K562 (cell line): ENCODE data around the gene ROBO1. TPM values are rescaled to one million over a fixed set of nuclear protein-coding genes. Genes with fewer than 3 reads are reported as not detected.

Source experiments
- ATAC-seq: fragments of 200-7000 bp; cut with Tn5 transposase; 3 replicates; pipeline ENCODE4 v1.9.1; 2020; ENCODE audit warnings: moderate library complexity
- BruUV-seq: library from RNA; stranded (reverse); fragments of 400-500 nt; replicated peaks from 2 replicates; lab custom pipeline; 2021; lab: Mats Ljungman, UMichigan
- CTCF ChIA-PET: fragments of 300-600 bp; formaldehyde crosslinking; extraction: SDS; loops from one replicate; lab custom pipeline; 2021; ENCODE audit warnings: low intra/inter-chr PET ratio; lab: Yijun Ruan, JAX
- POLR2A ChIA-PET: fragments of 300-600, 350-650 bp; sonication (Branson Sonifier 250); formaldehyde crosslinking; extraction: SDS; loops from one replicate; lab custom pipeline; 2021; ENCODE audit warnings: antibody characterized with exemption, inconsistent platforms; lab: Yijun Ruan, JAX
- DNase-seq, 4 experiments: peaks; one replicate each; pipeline versions ENCODE4 v3.0.0 to v3.0.0-alpha.2; 2011 to 2018; ENCODE audit warnings: low spot score in 3 of 4, mixed read lengths in 3 of 4; ENCODE audit errors: extremely low read depth in 1 of 4
- FAIRE-seq: peaks from 2 replicates; lab custom pipeline; 2011; peaks lifted over from hg19 to GRCh38; lab: Jason Lieb, UNC
- H2AFZ ChIP-seq: 2 replicates; pipeline ENCODE4 v1.6.0; 2011; ENCODE audit warnings: low read depth, low read length, control low read depth, inconsistent platforms
- H3K27ac ChIP-seq: fragments of 200-600 bp; 3 replicates; pipeline ENCODE4 v1.8.0; 2011; ENCODE audit warnings: low read depth, mild to moderate bottlenecking, control low read depth, inconsistent platforms, low read length, moderate library complexity, mixed read lengths; ENCODE audit errors: extremely low read depth
- H3K27me3 ChIP-seq, 2 experiments: fragments of 300-600 bp in 1 of 2; 2 replicates in 1 of 2; 3 replicates in 1 of 2; pipeline versions ENCODE4 v1.6.0 to v1.8.0; 2011; ENCODE audit warnings: inconsistent platforms in 2 of 2, low read length in 2 of 2, mild to moderate bottlenecking in 1 of 2, mixed read lengths in 1 of 2, moderate library complexity in 1 of 2; ENCODE audit not compliant: control insufficient read depth in 2 of 2, insufficient read depth in 2 of 2
- H3K36me3 ChIP-seq: fragments of 300-600 bp; 3 replicates; pipeline ENCODE4 v1.8.0; 2011; ENCODE audit warnings: mild to moderate bottlenecking, low read length, inconsistent platforms; ENCODE audit not compliant: control insufficient read depth, insufficient read depth
- H3K4me1 ChIP-seq, 2 experiments: fragments of 200-600 bp in 1 of 2; replicated peaks in 1 of 2; 2 replicates in 1 of 2; 3 replicates in 1 of 2; pipeline versions ENCODE4 v1.5.1 to v1.8.0; 2011; ENCODE audit warnings: inconsistent platforms in 2 of 2, low read length in 2 of 2, mild to moderate bottlenecking in 1 of 2, mixed read lengths in 1 of 2, moderate library complexity in 1 of 2; ENCODE audit not compliant: control insufficient read depth in 2 of 2, insufficient read depth in 2 of 2
- H3K4me2 ChIP-seq: 2 replicates; pipeline ENCODE4 v1.6.1; 2011; ENCODE audit warnings: low read length, control low read depth, inconsistent platforms, mixed read lengths; ENCODE audit not compliant: insufficient read depth
- H3K4me3 ChIP-seq: fragments of 200-600 bp; sonication (generic), shearing (Covaris generic); 2 replicates; pipeline ENCODE4 v1.5.1; 2016; ENCODE audit warnings: control low read depth, inconsistent platforms
- H3K79me2 ChIP-seq: fragments of 200-600 bp; 3 replicates; pipeline ENCODE4 v1.8.0; 2011; ENCODE audit warnings: low read length, inconsistent platforms; ENCODE audit not compliant: control insufficient read depth, insufficient read depth
- H3K9ac ChIP-seq, 2 experiments: 2 replicates each; pipeline versions ENCODE4 v1.6.0 to v1.6.1; 2011; ENCODE audit warnings: low read depth in 2 of 2, low read length in 2 of 2, control low read depth in 1 of 2, inconsistent platforms in 1 of 2, mild to moderate bottlenecking in 1 of 2, mixed read lengths in 1 of 2; ENCODE audit not compliant: insufficient read depth in 1 of 2
- H3K9me1 ChIP-seq: one replicate; pipeline ENCODE4 v1.6.0; 2011; ENCODE audit warnings: inconsistent platforms, mild to moderate bottlenecking, low read length, moderate library complexity; ENCODE audit not compliant: control insufficient read depth, insufficient read depth
- H3K9me3 ChIP-seq: replicated peaks from 2 replicates; pipeline ENCODE4 v1.5.1; 2011; ENCODE audit warnings: low read depth, low read length, inconsistent platforms; ENCODE audit not compliant: control insufficient read depth, insufficient read depth
- H4K20me1 ChIP-seq: replicated peaks from 2 replicates; pipeline ENCODE4 v1.6.1; 2011; ENCODE audit warnings: low read length, inconsistent platforms, mixed read lengths; ENCODE audit not compliant: control insufficient read depth, insufficient read depth
- CBFA2T2 ChIP-seq: fragments of 450-650 bp; conservative IDR thresholded peaks from 2 replicates; pipeline ENCODE4 v1.6.1; 2017; ENCODE audit warnings: mild to moderate bottlenecking
- HMGN3 ChIP-seq: IDR thresholded peaks from 2 replicates; pipeline ENCODE4 v1.6.1; 2011; ENCODE audit warnings: borderline replicate concordance, low read depth, mild to moderate bottlenecking, mixed read lengths, low read length; ENCODE audit not compliant: insufficient read length; ENCODE audit errors: extremely low read depth
- SOX6 ChIP-seq: fragments of 450-650 bp; IDR thresholded peaks from 2 replicates; pipeline ENCODE4 v1.6.1; 2014; ENCODE audit warnings: mild to moderate bottlenecking
- WGBS: fragments of 100-300 bp; shearing (Covaris generic); methylation state at CpG from one replicate; pipeline ENCODE4 v1.1.6; 2016; ENCODE audit warnings: low coverage, mixed read lengths; ENCODE audit not compliant: insufficient coverage; ENCODE audit errors: missing lambda C conversion rate; 5-methylcytosine and 5-hydroxymethylcytosine counted together
- in situ Hi-C: fragments of 300-500 bp; cut with MboI; formaldehyde crosslinking; loops from 4 replicates; pipeline ENCODE4 v1.15.0; 2018; ENCODE audit warnings: inconsistent platforms, mixed read lengths
- intact Hi-C: fragments of 100-400 bp; cut with micrococcal nuclease; formaldehyde crosslinking; loops from 2 replicates; pipeline ENCODE4 v1.14.2; 2022
- polyA plus RNA-seq, 8 experiments: library from polyadenylated mRNA; depleted of rRNA in 4 of 8; stranded (reverse) in 5 of 8; unstranded in 3 of 8; fragments of >200 nt; fragmentation: Nextera tagmentation in 2 of 8; fragmentation: Illumina TruSeq in 1 of 8; extraction: Ambion mirVana in 2 of 8; extraction: Trizol in 1 of 8; gene quantifications; 2 replicates each; pipeline versions ENCODE4 v1.2.1 to v1.2.3, GENCODE V29; 2011 to 2014; ENCODE audit warnings: inconsistent platforms in 1 of 8, missing spikeins in 1 of 8
- total RNA-seq, 7 experiments: library from RNA; depleted of rRNA in 6 of 7; stranded (reverse); fragments of >200 nt in 6 of 7; fragmentation: Illumina TruSeq in 2 of 7; extraction: Trizol in 2 of 7; gene quantifications; 2 replicates each; pipeline versions ENCODE4 v1.2.1 to v1.2.3, GENCODE V29; 2011 to 2021; ENCODE audit warnings: low replicate concordance in 1 of 7
- TF ChIP-seq, protein P1 (sequence below): fragments of 250-450 bp; sonication (Bioruptor Pico); IDR thresholded peaks from 2 replicates; pipeline ENCODE4 v1.5.0; 2021; ENCODE audit warnings: mild to moderate bottlenecking, borderline replicate concordance
- TF ChIP-seq, protein P2 (sequence below): IDR thresholded peaks from 2 replicates; pipeline ENCODE4 v1.6.1; 2016; ENCODE audit warnings: missing genetic modification characterization, missing compliant biosample characterization

The ROBO1 gene
- total and polyA plus RNA-seq, 9 of the 15 experiments (the other 6 are each of a cell fraction or from before 2014, with no cell fraction given): 0.01 to 0.53 (median 0.17) TPM; not detected in 5

DNA sequence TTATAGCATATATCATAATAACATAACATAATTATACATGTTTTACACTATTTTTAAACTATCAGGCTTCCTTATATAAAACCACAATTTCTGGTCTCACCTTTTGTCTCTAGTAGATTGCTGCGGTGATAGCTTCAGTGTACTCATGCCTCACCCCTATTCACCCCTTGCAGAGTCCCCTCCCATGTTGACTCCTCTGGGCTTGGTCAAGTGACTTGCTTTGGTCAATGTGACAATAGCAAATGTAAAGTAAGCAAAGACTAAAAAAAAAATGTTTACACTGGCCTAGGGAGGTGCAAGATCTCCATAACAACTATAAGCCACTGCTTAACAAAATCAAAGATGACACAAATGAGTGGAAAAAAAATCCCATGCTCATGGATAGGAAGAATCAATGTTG is 537.5 kb downstream of the ROBO1 start:
- H4K20me1 ChIP-seq: no peaks in the 10 kb centered on the region
- DNase-seq: no peak
- no peak overlapping the region for H3K4me2 ChIP-seq
- FAIRE-seq: no peak
- no peak overlapping the region for H3K4me3 ChIP-seq
- H3K27me3 ChIP-seq: no peaks in the 10 kb centered on the region
- in situ Hi-C loops (no loop called here), intact Hi-C loops (no loop called here)
- H3K79me2 ChIP-seq: no peaks in the 10 kb centered on the region
- no peaks in the 10 kb centered on the region for H3K36me3 ChIP-seq
- no TSS peak for BruUV-seq
- WGBS: 0% methylated on average over 1 of the region's 1 CpG
- TF ChIP-seq HMGN3 (no peak), SOX6 (no peak), CBFA2T2 (no peak)
- TF ChIP-seq, protein P1, sequence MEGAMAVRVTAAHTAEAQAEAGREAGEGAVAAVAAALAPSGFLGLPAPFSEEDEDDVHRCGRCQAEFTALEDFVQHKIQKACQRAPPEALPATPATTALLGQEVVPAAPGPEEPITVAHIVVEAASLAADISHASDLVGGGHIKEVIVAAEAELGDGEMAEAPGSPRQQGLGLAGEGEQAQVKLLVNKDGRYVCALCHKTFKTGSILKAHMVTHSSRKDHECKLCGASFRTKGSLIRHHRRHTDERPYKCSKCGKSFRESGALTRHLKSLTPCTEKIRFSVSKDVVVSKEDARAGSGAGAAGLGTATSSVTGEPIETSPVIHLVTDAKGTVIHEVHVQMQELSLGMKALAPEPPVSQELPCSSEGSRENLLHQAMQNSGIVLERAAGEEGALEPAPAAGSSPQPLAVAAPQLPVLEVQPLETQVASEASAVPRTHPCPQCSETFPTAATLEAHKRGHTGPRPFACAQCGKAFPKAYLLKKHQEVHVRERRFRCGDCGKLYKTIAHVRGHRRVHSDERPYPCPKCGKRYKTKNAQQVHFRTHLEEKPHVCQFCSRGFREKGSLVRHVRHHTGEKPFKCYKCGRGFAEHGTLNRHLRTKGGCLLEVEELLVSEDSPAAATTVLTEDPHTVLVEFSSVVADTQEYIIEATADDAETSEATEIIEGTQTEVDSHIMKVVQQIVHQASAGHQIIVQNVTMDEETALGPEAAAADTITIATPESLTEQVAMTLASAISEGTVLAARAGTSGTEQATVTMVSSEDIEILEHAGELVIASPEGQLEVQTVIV (CRISPR knock-in tag): no peak
- TF ChIP-seq, protein P2, sequence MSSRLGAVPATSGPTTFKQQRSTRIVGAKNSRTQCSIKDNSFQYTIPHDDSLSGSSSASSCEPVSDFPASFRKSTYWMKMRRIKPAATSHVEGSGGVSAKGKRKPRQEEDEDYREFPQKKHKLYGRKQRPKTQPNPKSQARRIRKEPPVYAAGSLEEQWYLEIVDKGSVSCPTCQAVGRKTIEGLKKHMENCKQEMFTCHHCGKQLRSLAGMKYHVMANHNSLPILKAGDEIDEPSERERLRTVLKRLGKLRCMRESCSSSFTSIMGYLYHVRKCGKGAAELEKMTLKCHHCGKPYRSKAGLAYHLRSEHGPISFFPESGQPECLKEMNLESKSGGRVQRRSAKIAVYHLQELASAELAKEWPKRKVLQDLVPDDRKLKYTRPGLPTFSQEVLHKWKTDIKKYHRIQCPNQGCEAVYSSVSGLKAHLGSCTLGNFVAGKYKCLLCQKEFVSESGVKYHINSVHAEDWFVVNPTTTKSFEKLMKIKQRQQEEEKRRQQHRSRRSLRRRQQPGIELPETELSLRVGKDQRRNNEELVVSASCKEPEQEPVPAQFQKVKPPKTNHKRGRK (tag): no peak
- TF ChIP-seq, all 486 proteins: peak for 0
- no peak overlapping the region for H2AFZ ChIP-seq
- H3K9me3 ChIP-seq: no peaks in the 10 kb centered on the region
- H3K9ac ChIP-seq: no peak overlapping the region
- H3K27ac ChIP-seq: no peak overlapping the region
- ATAC-seq: no peak
- ChIA-PET POLR2A (no interaction called here), CTCF (no interaction called here)
- H3K9me1 ChIP-seq: no peaks in the 10 kb centered on the region
- H3K4me1 ChIP-seq: no peaks in the 10 kb centered on the region
